ENCODE measurements around the gene CDH13.

Gene CDH13

GRCh38 chr16:83269541-83269940 lies 642.8 kb downstream of the CDH13 start:
- H3K27me3 ChIP-seq (ENCODE audit: control insufficient read depth, insufficient read depth, low read length) = no peaks in the 10 kb centered on the region
- no peaks in the 10 kb centered on the region for H3K4me1 ChIP-seq (ENCODE audit: control insufficient read depth, insufficient read depth, low read length)
- DNase-seq (ENCODE audit: low read depth, low spot score) = no peak
- H3K9me3 ChIP-seq (ENCODE audit: control insufficient read depth, insufficient read depth, low read length) = no peaks in the 10 kb centered on the region
- no peaks in the 10 kb centered on the region for H3K36me3 ChIP-seq (ENCODE audit: control insufficient read depth, insufficient read depth, low read length)
- no peak overlapping the region for H3K27ac ChIP-seq (ENCODE audit: low read length)
- WGBS (ENCODE audit: insufficient coverage, insufficient read length) = no CpG with 5 or more reads among the region's 2 CpGs
- no peak overlapping the region for H3K4me3 ChIP-seq (ENCODE audit: low read length)

- Histone ChIP-seq H3K4me1 (ENCODE audit: control insufficient read depth, insufficient read depth, low read length) (no peaks in the 10 kb centered on the region), H3K27ac (ENCODE audit: low read length) (no peak overlapping the region), H3K9me3 (ENCODE audit: control insufficient read depth, insufficient read depth, low read length) (no peaks in the 10 kb centered on the region), H3K27me3 (ENCODE audit: control insufficient read depth, insufficient read depth, low read length) (no peaks in the 10 kb centered on the region), H3K36me3 (ENCODE audit: control insufficient read depth, insufficient read depth, low read length) (no peaks in the 10 kb centered on the region), H3K4me3 (ENCODE audit: low read length) (no peak overlapping the region)
- no CpG with 5 or more reads among the region's 4 CpGs for WGBS (ENCODE audit: insufficient coverage, insufficient read length)
- DNase-seq (ENCODE audit: low read depth, low spot score) = no peak
These were observed 643.3 kb downstream of the CDH13 start for GRCh38 chr16:83270061-83270460.

- whole genome bisulfite sequencing (ENCODE audit: insufficient coverage, insufficient read length) = no CpG with 5 or more reads among the region's 3 CpGs
- no peaks in the 10 kb centered on the region for H3K27me3 ChIP-seq (ENCODE audit: control insufficient read depth, insufficient read depth, low read length)
- no peaks in the 10 kb centered on the region for H3K9me3 ChIP-seq (ENCODE audit: control insufficient read depth, insufficient read depth, low read length)
- H3K4me1 ChIP-seq (ENCODE audit: control insufficient read depth, insufficient read depth, low read length) = no peaks in the 10 kb centered on the region
- no peak overlapping the region for H3K27ac ChIP-seq (ENCODE audit: low read length)
- DNase-seq (ENCODE audit: low read depth, low spot score) = no peak
- no peaks in the 10 kb centered on the region for H3K36me3 ChIP-seq (ENCODE audit: control insufficient read depth, insufficient read depth, low read length)
- no peak overlapping the region for H3K4me3 ChIP-seq (ENCODE audit: low read length)
These were observed 643.9 kb downstream of the CDH13 start for GRCh38 chr16:83270640-83271039.

GRCh38 chr16:83271123-83271522 lies 644.4 kb downstream of the CDH13 start:
- Histone ChIP-seq H3K27ac (ENCODE audit: low read length) (no peak overlapping the region), H3K27me3 (ENCODE audit: control insufficient read depth, insufficient read depth, low read length) (no peaks in the 10 kb centered on the region), H3K36me3 (ENCODE audit: control insufficient read depth, insufficient read depth, low read length) (no peaks in the 10 kb centered on the region), H3K4me1 (ENCODE audit: control insufficient read depth, insufficient read depth, low read length) (no peaks in the 10 kb centered on the region), H3K9me3 (ENCODE audit: control insufficient read depth, insufficient read depth, low read length) (no peaks in the 10 kb centered on the region), H3K4me3 (ENCODE audit: low read length) (no peak overlapping the region)
- no CpG with 5 or more reads among the region's 2 CpGs for WGBS (ENCODE audit: insufficient coverage, insufficient read length)
- DNase-seq (ENCODE audit: low read depth, low spot score) = no peak

GRCh38 chr16:83271970-83272575 lies 645.3 kb downstream of the CDH13 start:
- Histone ChIP-seq H3K36me3 (ENCODE audit: control insufficient read depth, insufficient read depth, low read length) (no peaks in the 10 kb centered on the region), H3K9me3 (ENCODE audit: control insufficient read depth, insufficient read depth, low read length) (no peaks in the 10 kb centered on the region), H3K27me3 (ENCODE audit: control insufficient read depth, insufficient read depth, low read length) (no peaks in the 10 kb centered on the region), H3K27ac (ENCODE audit: low read length) (no peak overlapping the region), H3K4me1 (ENCODE audit: control insufficient read depth, insufficient read depth, low read length) (no peaks in the 10 kb centered on the region), H3K4me3 (ENCODE audit: low read length) (no peak overlapping the region)
- WGBS (ENCODE audit: insufficient coverage, insufficient read length) = no CpG with 5 or more reads among the region's 5 CpGs
- DNase-seq (ENCODE audit: low read depth, low spot score) = no peak

GRCh38 chr16:83272843-83273242 lies 646.1 kb downstream of the CDH13 start:
- Histone ChIP-seq H3K9me3 (ENCODE audit: control insufficient read depth, insufficient read depth, low read length) (no peaks in the 10 kb centered on the region), H3K4me1 (ENCODE audit: control insufficient read depth, insufficient read depth, low read length) (no peaks in the 10 kb centered on the region), H3K27ac (ENCODE audit: low read length) (no peak overlapping the region), H3K4me3 (ENCODE audit: low read length) (no peak overlapping the region), H3K36me3 (ENCODE audit: control insufficient read depth, insufficient read depth, low read length) (no peaks in the 10 kb centered on the region), H3K27me3 (ENCODE audit: control insufficient read depth, insufficient read depth, low read length) (no peaks in the 10 kb centered on the region)
- no peak for DNase-seq (ENCODE audit: low read depth, low spot score)
- WGBS (ENCODE audit: insufficient coverage, insufficient read length) = no CpG with 5 or more reads among the region's 4 CpGs

- no peak overlapping the region for H3K4me3 ChIP-seq (ENCODE audit: low read length)
- H3K36me3 ChIP-seq (ENCODE audit: control insufficient read depth, insufficient read depth, low read length) = no peaks in the 10 kb centered on the region
- no peak overlapping the region for H3K27ac ChIP-seq (ENCODE audit: low read length)
- H3K27me3 ChIP-seq (ENCODE audit: control insufficient read depth, insufficient read depth, low read length) = no peaks in the 10 kb centered on the region
- no CpG with 5 or more reads among the region's 9 CpGs for WGBS (ENCODE audit: insufficient coverage, insufficient read length)
- no peaks in the 10 kb centered on the region for H3K4me1 ChIP-seq (ENCODE audit: control insufficient read depth, insufficient read depth, low read length)
- no peak for DNase-seq (ENCODE audit: low read depth, low spot score)
- H3K9me3 ChIP-seq (ENCODE audit: control insufficient read depth, insufficient read depth, low read length) = no peaks in the 10 kb centered on the region
These were observed 646.9 kb downstream of the CDH13 start for GRCh38 chr16:83273504-83274173.

GRCh38 chr16:83279251-83279650 lies 652.5 kb downstream of the CDH13 start:
- no peak for DNase-seq (ENCODE audit: low read depth, low spot score)
- Histone ChIP-seq H3K36me3 (ENCODE audit: control insufficient read depth, insufficient read depth, low read length) (no peaks in the 10 kb centered on the region), H3K4me1 (ENCODE audit: control insufficient read depth, insufficient read depth, low read length) (no peaks in the 10 kb centered on the region), H3K4me3 (ENCODE audit: low read length) (no peak overlapping the region), H3K27ac (ENCODE audit: low read length) (no peak overlapping the region), H3K27me3 (ENCODE audit: control insufficient read depth, insufficient read depth, low read length) (no peaks in the 10 kb centered on the region), H3K9me3 (ENCODE audit: control insufficient read depth, insufficient read depth, low read length) (no peaks in the 10 kb centered on the region)
- no CpG with 5 or more reads among the region's 9 CpGs for WGBS (ENCODE audit: insufficient coverage, insufficient read length)

GRCh38 chr16:83285921-83286320 lies 659.2 kb downstream of the CDH13 start:
- no peak overlapping the region for H3K4me3 ChIP-seq (ENCODE audit: low read length)
- no peak overlapping the region for H3K27ac ChIP-seq (ENCODE audit: low read length)
- no peaks in the 10 kb centered on the region for H3K27me3 ChIP-seq (ENCODE audit: control insufficient read depth, insufficient read depth, low read length)
- no peak for DNase-seq (ENCODE audit: low read depth, low spot score)
- no CpG with 5 or more reads among the region's 6 CpGs for WGBS (ENCODE audit: insufficient coverage, insufficient read length)
- H3K36me3 ChIP-seq (ENCODE audit: control insufficient read depth, insufficient read depth, low read length) = no peaks in the 10 kb centered on the region
- H3K9me3 ChIP-seq (ENCODE audit: control insufficient read depth, insufficient read depth, low read length) = no peaks in the 10 kb centered on the region
- no peaks in the 10 kb centered on the region for H3K4me1 ChIP-seq (ENCODE audit: control insufficient read depth, insufficient read depth, low read length)

- Histone ChIP-seq H3K27me3 (ENCODE audit: control insufficient read depth, insufficient read depth, low read length) (no peaks in the 10 kb centered on the region), H3K27ac (ENCODE audit: low read length) (no peak overlapping the region), H3K4me1 (ENCODE audit: control insufficient read depth, insufficient read depth, low read length) (no peaks in the 10 kb centered on the region), H3K36me3 (ENCODE audit: control insufficient read depth, insufficient read depth, low read length) (no peaks in the 10 kb centered on the region), H3K9me3 (ENCODE audit: control insufficient read depth, insufficient read depth, low read length) (no peaks in the 10 kb centered on the region), H3K4me3 (ENCODE audit: low read length) (no peak overlapping the region)
- DNase-seq (ENCODE audit: low read depth, low spot score) = no peak
- WGBS (ENCODE audit: insufficient coverage, insufficient read length) = no CpG with 5 or more reads among the region's 2 CpGs
These were observed 669.7 kb downstream of the CDH13 start for GRCh38 chr16:83296505-83296904.

GRCh38 chr16:83298541-83298940 lies 671.8 kb downstream of the CDH13 start:
- Histone ChIP-seq H3K4me3 (ENCODE audit: low read length) (no peak overlapping the region), H3K27ac (ENCODE audit: low read length) (no peak overlapping the region), H3K4me1 (ENCODE audit: control insufficient read depth, insufficient read depth, low read length) (no peaks in the 10 kb centered on the region), H3K36me3 (ENCODE audit: control insufficient read depth, insufficient read depth, low read length) (no peaks in the 10 kb centered on the region), H3K9me3 (ENCODE audit: control insufficient read depth, insufficient read depth, low read length) (no peaks in the 10 kb centered on the region; the same call in 1 of the 2 replicates), H3K27me3 (ENCODE audit: control insufficient read depth, insufficient read depth, low read length) (no peaks in the 10 kb centered on the region)
- DNase-seq (ENCODE audit: low read depth, low spot score) = no peak
